Thoracic aorta endothelial cell (primary cell): ENCODE results near the gene NDUFB5. TPM values are rescaled to one million over a fixed set of nuclear protein-coding genes. Genes with fewer than 3 reads are reported as not detected.

ENCODE experiments used
- small RNA-seq: library from RNA; depleted of rRNA; stranded (forward); fragments of <200 nt; gene quantifications from one replicate; pipeline ENCODE3, GENCODE V24; 2012
- total RNA-seq: library from RNA; depleted of rRNA; stranded (reverse); fragments of >200 nt; gene quantifications from 2 replicates; pipeline ENCODE4 v1.2.3, GENCODE V29; 2012

NDUFB5 gene
- total RNA-seq, result 118 and 124 TPM in 2 replicates

GRCh38 chr3:179604321-179605078, at the start of gene NDUFB5, which contains the start of gene MRPL47:
Gene NDUFB5, plus strand, starts transcription at chr3:179604794. Its CDS starts 22 bp downstream, at chr3:179604816.
Gene MRPL47, minus strand, starts transcription at chr3:179604638. Its CDS starts 14 bp downstream, at chr3:179604624.

GRCh38 chr3:179562591-179563270, 41.9 kb upstream of the NDUFB5 start, which contains the start of gene ACTL6A:
Gene ACTL6A, plus strand, starts transcription at chr3:179562926. Its CDS starts 167 bp downstream, at chr3:179563093.

GRCh38 chr3:179652447-179653095, 48.0 kb downstream of the NDUFB5 start, which contains the start of gene USP13:
Gene USP13, plus strand, starts transcription at chr3:179653040. Its CDS starts 186 bp downstream, at chr3:179653226.

Small RNA genes lying within 50 kb of the gene (small RNA-seq; reads per million reads assigned to genes)
- gene AC090425.1 (not detected), gene RF01210 (not detected)

Other genes with a start within 250 kb of the NDUFB5 start
- 113 and 119 TPM in 2 replicates for gene GNB4, start 153.3 kb upstream of the NDUFB5 start, total RNA-seq
- gene ACTL6A, start 41.9 kb upstream of the NDUFB5 start, total RNA-seq, result 79.9 and 92.3 TPM in 2 replicates
- gene MRPL47, start 156 bp upstream of the NDUFB5 start, total RNA-seq, result 48.3 and 50.6 TPM in 2 replicates
- 18.9 and 22.9 TPM in 2 replicates for gene USP13, start 48.2 kb downstream of the NDUFB5 start, total RNA-seq